ENCODE measurements around the gene COCH. TPM values are rescaled to one million over a fixed set of nuclear protein-coding genes. Genes with fewer than 3 reads are reported as not detected.

COCH gene
- total RNA-seq, 1 donor from 2014 or later, result 16.9 TPM

DNA sequence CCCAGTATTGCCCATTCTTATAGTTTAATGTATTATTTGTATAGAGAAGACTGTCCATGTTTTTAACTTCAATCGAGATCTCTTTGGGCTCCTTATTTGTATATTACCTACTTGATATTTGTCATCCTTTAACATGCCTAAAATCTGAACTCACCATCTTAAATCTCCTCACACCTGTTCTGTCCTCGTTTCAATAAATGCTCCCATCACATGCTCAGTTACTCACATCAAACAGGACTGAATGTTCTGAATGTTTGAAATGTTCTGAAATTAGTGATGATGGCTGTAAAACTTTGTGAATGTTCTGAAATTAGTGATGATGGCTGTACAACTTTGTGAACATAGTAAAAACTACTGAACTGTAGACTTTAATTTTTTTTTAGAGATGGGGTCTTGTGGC lies 34.5 kb downstream of the COCH start:
- Mint-ChIP-seq H3K27ac (ENCODE audit: unreplicated experiment) (no peak overlapping the region), H3K4me3 (no peak overlapping the region), H3K9me3 (no peaks in the 10 kb centered on the region), H3K4me1 (no peaks in the 10 kb centered on the region), H3K36me3 (ENCODE audit: low read depth) (peaks cover 9% of the 10 kb centered on the region), H3K27me3 (ENCODE audit: low read depth) (no peaks in the 10 kb centered on the region)
- TF ChIP-seq, protein P1, sequence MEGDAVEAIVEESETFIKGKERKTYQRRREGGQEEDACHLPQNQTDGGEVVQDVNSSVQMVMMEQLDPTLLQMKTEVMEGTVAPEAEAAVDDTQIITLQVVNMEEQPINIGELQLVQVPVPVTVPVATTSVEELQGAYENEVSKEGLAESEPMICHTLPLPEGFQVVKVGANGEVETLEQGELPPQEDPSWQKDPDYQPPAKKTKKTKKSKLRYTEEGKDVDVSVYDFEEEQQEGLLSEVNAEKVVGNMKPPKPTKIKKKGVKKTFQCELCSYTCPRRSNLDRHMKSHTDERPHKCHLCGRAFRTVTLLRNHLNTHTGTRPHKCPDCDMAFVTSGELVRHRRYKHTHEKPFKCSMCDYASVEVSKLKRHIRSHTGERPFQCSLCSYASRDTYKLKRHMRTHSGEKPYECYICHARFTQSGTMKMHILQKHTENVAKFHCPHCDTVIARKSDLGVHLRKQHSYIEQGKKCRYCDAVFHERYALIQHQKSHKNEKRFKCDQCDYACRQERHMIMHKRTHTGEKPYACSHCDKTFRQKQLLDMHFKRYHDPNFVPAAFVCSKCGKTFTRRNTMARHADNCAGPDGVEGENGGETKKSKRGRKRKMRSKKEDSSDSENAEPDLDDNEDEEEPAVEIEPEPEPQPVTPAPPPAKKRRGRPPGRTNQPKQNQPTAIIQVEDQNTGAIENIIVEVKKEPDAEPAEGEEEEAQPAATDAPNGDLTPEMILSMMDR (conservative IDR thresholded peaks at IDR 0.05), result no peak
- DNase-seq (ENCODE audit: low read depth, low spot score), result no peak

GRCh38 chr14:30914812-30915211 lies 40.5 kb downstream of the COCH start:
- H3K27me3 Mint-ChIP-seq (ENCODE audit: low read depth), result no peaks in the 10 kb centered on the region
- no peak for DNase-seq (ENCODE audit: low read depth, low spot score)
- H3K9me3 Mint-ChIP-seq, result no peaks in the 10 kb centered on the region
- H3K4me3 Mint-ChIP-seq, result no peak overlapping the region
- no peaks in the 10 kb centered on the region for H3K4me1 Mint-ChIP-seq
- TF ChIP-seq, protein P1 (conservative IDR thresholded peaks at IDR 0.05), result no peak
- H3K36me3 Mint-ChIP-seq (ENCODE audit: low read depth), result peaks cover 8% of the 10 kb centered on the region
- H3K27ac Mint-ChIP-seq (ENCODE audit: unreplicated experiment), result no peak overlapping the region

GRCh38 chr14:30915596-30915995 lies 41.2 kb downstream of the COCH start:
- H3K4me3 Mint-ChIP-seq, result no peak overlapping the region
- peaks cover 8% of the 10 kb centered on the region for H3K36me3 Mint-ChIP-seq (ENCODE audit: low read depth)
- H3K4me1 Mint-ChIP-seq, result no peaks in the 10 kb centered on the region
- H3K27me3 Mint-ChIP-seq (ENCODE audit: low read depth), result no peaks in the 10 kb centered on the region
- TF ChIP-seq, protein P1 (conservative IDR thresholded peaks at IDR 0.05), result no peak
- no peaks in the 10 kb centered on the region for H3K9me3 Mint-ChIP-seq
- no peak for DNase-seq (ENCODE audit: low read depth, low spot score)
- H3K27ac Mint-ChIP-seq (ENCODE audit: unreplicated experiment), result no peak overlapping the region

GRCh38 chr14:30921305-30921704 lies 46.9 kb downstream of the COCH start:
- TF ChIP-seq, protein P1 (conservative IDR thresholded peaks at IDR 0.05), result no peak
- Mint-ChIP-seq H3K27ac (ENCODE audit: unreplicated experiment) (no peak overlapping the region), H3K4me3 (no peak overlapping the region), H3K27me3 (ENCODE audit: low read depth) (no peaks in the 10 kb centered on the region), H3K36me3 (ENCODE audit: low read depth) (peaks cover 6% of the 10 kb centered on the region), H3K9me3 (no peaks in the 10 kb centered on the region), H3K4me1 (no peaks in the 10 kb centered on the region)
- no peak for DNase-seq (ENCODE audit: low read depth, low spot score)

- Mint-ChIP-seq H3K4me3 (no peak overlapping the region), H3K27me3 (ENCODE audit: low read depth) (no peaks in the 10 kb centered on the region), H3K36me3 (ENCODE audit: low read depth) (peaks cover 4% of the 10 kb centered on the region), H3K4me1 (no peaks in the 10 kb centered on the region), H3K27ac (ENCODE audit: unreplicated experiment) (no peak overlapping the region), H3K9me3 (no peaks in the 10 kb centered on the region)
- TF ChIP-seq, protein P1 (conservative IDR thresholded peaks at IDR 0.05), result no peak
- DNase-seq (ENCODE audit: low read depth, low spot score), result no peak
Observed at GRCh38 chr14:30921788-30922187, 47.4 kb downstream of the COCH start.

- no peak for DNase-seq (ENCODE audit: low read depth, low spot score)
- Mint-ChIP-seq H3K4me1 (peaks cover 5% of the 10 kb centered on the region), H3K27me3 (ENCODE audit: low read depth) (no peaks in the 10 kb centered on the region), H3K4me3 (no peak overlapping the region), H3K27ac (ENCODE audit: unreplicated experiment) (no peak overlapping the region), H3K9me3 (no peaks in the 10 kb centered on the region), H3K36me3 (ENCODE audit: low read depth) (no peaks in the 10 kb centered on the region)
- TF ChIP-seq, protein P1 (conservative IDR thresholded peaks at IDR 0.05), result no peak
Observed at GRCh38 chr14:30925254-30925653, 50.9 kb downstream of the COCH start.
